ENCODE results near the gene F12.

Gene F12

DNA sequence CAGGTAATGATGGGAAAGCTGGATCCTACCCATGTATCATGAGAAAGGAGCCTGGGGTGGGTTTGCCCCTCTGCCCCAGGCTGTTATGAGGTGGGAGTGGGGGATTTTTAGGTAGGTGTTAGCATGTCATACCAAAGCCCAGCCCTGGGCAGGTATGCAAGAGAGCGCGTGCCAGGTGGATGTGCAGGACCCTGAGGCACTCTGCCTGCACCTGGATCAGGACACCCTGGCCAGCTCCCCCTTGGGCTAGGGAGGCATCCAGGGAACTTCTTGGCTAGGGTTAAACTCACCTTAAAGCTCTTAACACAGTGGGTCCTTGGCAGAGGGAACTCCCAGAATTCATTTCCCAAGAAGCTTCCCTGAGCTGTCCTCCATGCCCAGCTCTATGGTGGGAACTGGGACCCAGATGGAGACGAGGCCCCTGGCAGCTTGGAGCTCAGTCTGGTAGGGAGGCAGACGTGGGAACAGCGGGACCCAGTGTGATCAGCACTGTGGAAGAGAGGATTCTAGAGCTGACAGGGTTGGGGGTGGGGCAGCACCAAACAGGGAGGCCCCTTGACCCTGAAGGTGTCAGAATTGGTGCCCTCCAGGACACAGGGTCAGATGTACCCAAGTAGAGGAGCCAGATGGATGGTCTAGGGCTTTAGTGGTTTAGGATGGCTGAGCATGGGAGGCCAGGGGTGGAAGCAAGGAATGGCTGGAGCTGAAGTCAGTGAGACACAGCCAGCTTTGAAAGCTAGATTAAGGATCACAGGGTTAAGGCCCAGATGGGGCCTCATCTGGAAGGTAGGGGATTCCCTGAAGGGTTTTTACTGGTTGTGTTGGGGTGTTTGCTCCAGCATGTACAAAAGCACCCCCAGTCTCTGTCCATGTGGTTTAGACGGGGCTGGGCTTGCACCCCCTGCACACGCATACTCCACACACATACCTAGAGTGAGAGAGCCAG, 35.0 kb upstream of the F12 start:
- peaks cover 27% of the 10 kb centered on the region for H3K4me1 ChIP-seq (ENCODE audit: control insufficient read depth, insufficient read depth, low read depth, low read length)
- no peak overlapping the region for H2BK15ac ChIP-seq (ENCODE audit: low read depth, poor library complexity, severe bottlenecking)
- no peak overlapping the region for H3K4me3 ChIP-seq (ENCODE audit: insufficient read depth in 1 of 2, low read depth in 1 of 2, low read length in 2 of 2)
- H2AFZ ChIP-seq (ENCODE audit: low read depth, low read length) = no peak overlapping the region
- no peaks in the 10 kb centered on the region for H3K9me3 ChIP-seq (ENCODE audit: control insufficient read depth, low read length)
- H4K8ac ChIP-seq (ENCODE audit: low read length) = peak overlapping the region; percentile 7
- H2AK5ac ChIP-seq (ENCODE audit: low read length, severe bottlenecking) = no peak overlapping the region
- no peak overlapping the region for H3K4me2 ChIP-seq (ENCODE audit: low read length, poor library complexity, severe bottlenecking)
- DNase-seq = no peak
- H2BK5ac ChIP-seq (ENCODE audit: low read depth, low read length, poor library complexity, severe bottlenecking) = no peak overlapping the region
- no peak overlapping the region for H3K18ac ChIP-seq (ENCODE audit: low read depth in 1 of 2, low read length in 2 of 2)
- H3K27me3 ChIP-seq (ENCODE audit: control insufficient read depth in 1 of 2, insufficient read depth in 1 of 2, low read length in 2 of 2) = peaks cover 0 to 10% of the 10 kb centered on the region in 2 experiments
- no peak overlapping the region for H3K23ac ChIP-seq (ENCODE audit: low read length in 2 of 2)
- no peak overlapping the region for H4K91ac ChIP-seq (ENCODE audit: low read length)
- H2BK12ac ChIP-seq (ENCODE audit: low read length in 2 of 2) = no peak overlapping the region
- H3K36me3 ChIP-seq (ENCODE audit: control insufficient read depth in 1 of 2, insufficient read depth in 2 of 2, low read depth in 1 of 2, low read length in 2 of 2) = peaks cover 10 to 39% of the 10 kb centered on the region in 2 experiments
- no peak overlapping the region for H3K27ac ChIP-seq (ENCODE audit: low read length, poor library complexity, severe bottlenecking)
- no peak overlapping the region for H2BK120ac ChIP-seq (ENCODE audit: low read depth, low read length)
- 82% methylated on average over 5 of the region's 7 CpGs for WGBS
- H3K9ac ChIP-seq (ENCODE audit: low read length) = no peak overlapping the region
- no peak overlapping the region for H3K4ac ChIP-seq (ENCODE audit: low read depth in 1 of 2, low read length in 2 of 2)
- peaks cover 4% of the 10 kb centered on the region for H3K79me1 ChIP-seq (replicated peaks; ENCODE audit: low read length, poor library complexity, severe bottlenecking)
- no peak overlapping the region for H3K14ac ChIP-seq (ENCODE audit: low read length in 2 of 2)

DNA sequence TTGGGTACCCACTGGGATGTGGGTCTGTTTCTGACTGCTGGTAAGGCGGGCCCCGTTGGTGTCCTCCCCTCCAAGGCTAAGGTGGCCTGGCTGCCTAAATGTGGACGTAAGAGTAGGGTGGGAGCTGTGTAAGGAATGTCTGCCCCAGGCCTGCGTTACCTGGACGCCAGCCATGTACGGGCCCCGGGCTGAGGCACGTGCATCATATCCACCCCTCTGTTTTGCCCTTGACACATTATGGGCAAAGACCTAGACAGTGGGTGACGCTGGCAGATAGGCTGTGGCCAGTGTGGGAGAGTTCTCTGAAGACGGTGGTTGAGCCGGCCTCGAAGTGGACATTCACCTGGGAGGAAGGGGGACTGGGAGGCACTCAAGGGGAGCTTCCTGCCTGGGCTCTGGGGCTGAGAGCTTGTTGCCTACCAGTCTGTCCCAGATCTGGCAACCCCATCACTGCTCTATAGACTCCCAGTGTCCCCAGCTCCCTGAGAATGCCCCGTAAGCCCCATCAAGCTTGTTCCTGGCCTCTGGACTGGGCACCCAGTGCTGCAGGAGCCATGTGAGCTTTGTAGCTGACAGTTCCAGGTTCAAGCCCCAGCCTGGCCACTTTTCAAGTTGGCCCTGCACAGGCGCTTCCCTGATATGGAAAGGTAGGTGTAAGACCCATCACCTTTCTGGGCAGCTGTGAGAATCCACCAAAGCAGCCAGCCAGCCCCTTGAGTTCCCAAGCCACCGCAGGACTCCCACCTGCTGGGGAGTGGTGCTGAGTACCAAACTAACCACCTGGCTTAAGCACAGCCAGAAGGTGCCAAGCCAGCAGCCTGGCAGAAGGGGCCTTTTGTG, 34.0 kb upstream of the F12 start:
- H3K14ac ChIP-seq (ENCODE audit: low read length in 2 of 2) = no peak overlapping the region
- H3K9me3 ChIP-seq (ENCODE audit: control insufficient read depth, low read length) = no peaks in the 10 kb centered on the region
- H3K36me3 ChIP-seq (ENCODE audit: control insufficient read depth in 1 of 2, insufficient read depth in 2 of 2, low read depth in 1 of 2, low read length in 2 of 2) = peaks cover 16 to 41% of the 10 kb centered on the region in 2 experiments
- H3K4ac ChIP-seq (ENCODE audit: low read depth in 1 of 2, low read length in 2 of 2) = no peak overlapping the region
- no peak overlapping the region for H2BK12ac ChIP-seq (ENCODE audit: low read length in 2 of 2)
- H4K8ac ChIP-seq (ENCODE audit: low read length) = no peak overlapping the region
- H4K91ac ChIP-seq (ENCODE audit: low read length) = no peak overlapping the region
- peaks cover 0 to 10% of the 10 kb centered on the region in 2 experiments for H3K27me3 ChIP-seq (ENCODE audit: control insufficient read depth in 1 of 2, insufficient read depth in 1 of 2, low read length in 2 of 2)
- no peak overlapping the region for H2BK15ac ChIP-seq (ENCODE audit: low read depth, poor library complexity, severe bottlenecking)
- no peak overlapping the region for H2AK5ac ChIP-seq (ENCODE audit: low read length, severe bottlenecking)
- no peak overlapping the region for H3K18ac ChIP-seq (ENCODE audit: low read depth in 1 of 2, low read length in 2 of 2)
- H3K79me1 ChIP-seq (replicated peaks; ENCODE audit: low read length, poor library complexity, severe bottlenecking) = no peaks in the 10 kb centered on the region
- no peak overlapping the region for H3K27ac ChIP-seq (ENCODE audit: low read length, poor library complexity, severe bottlenecking)
- no peak overlapping the region for H2BK120ac ChIP-seq (ENCODE audit: low read depth, low read length)
- 96% methylated on average over 15 of the region's 15 CpGs for WGBS
- no peak overlapping the region for H3K23ac ChIP-seq (ENCODE audit: low read length in 2 of 2)
- no peak for DNase-seq
- H3K4me2 ChIP-seq (ENCODE audit: low read length, poor library complexity, severe bottlenecking) = no peak overlapping the region
- peaks cover 22% of the 10 kb centered on the region for H3K4me1 ChIP-seq (ENCODE audit: control insufficient read depth, insufficient read depth, low read depth, low read length)
- H3K4me3 ChIP-seq (ENCODE audit: insufficient read depth in 1 of 2, low read depth in 1 of 2, low read length in 2 of 2) = no peak overlapping the region
- H3K9ac ChIP-seq (ENCODE audit: low read length) = no peak overlapping the region
- H2BK5ac ChIP-seq (ENCODE audit: low read depth, low read length, poor library complexity, severe bottlenecking) = no peak overlapping the region
- no peak overlapping the region for H2AFZ ChIP-seq (ENCODE audit: low read depth, low read length)

DNA sequence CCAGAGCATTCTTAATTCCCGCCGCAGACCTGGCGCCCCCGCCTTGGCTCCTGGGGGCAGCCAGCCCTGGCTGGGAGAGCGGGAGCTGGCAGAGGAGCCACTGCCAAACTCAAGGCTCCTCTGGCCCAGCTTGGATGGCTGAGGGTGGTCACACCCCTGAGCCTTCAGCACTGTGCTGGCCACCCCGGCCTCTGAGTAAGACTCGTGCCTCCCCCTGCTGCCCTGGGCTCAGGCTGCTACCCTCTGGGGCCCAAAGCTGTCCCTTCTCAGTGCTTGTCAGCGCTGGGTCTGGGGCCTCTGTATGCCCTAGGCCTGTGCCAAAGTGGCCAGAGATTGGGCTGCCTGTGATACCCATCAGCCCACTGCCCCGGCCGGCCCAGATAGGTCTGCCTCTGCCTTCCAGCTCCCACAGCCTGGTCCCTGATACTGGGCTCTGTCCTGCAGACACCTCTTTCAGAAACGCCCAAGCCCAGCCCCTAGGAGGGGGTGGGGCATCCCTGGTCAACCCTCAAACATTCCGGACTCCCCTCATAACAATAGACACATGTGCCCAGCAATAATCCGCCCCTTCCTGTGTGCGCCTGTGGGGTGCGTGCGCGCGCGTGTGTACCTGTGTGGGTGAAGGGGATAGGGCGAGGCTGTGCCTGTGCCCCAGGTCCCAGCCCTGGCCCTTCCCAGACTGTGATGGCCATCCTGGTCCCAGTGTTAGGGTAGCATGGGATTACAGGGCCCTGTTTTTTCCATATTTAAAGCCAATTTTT, 32.9 kb upstream of the F12 start:
- Histone ChIP-seq H4K91ac (ENCODE audit: low read length) (no peak overlapping the region), H3K27ac (ENCODE audit: low read length, poor library complexity, severe bottlenecking) (no peak overlapping the region)
- 94% methylated on average over 20 of the region's 20 CpGs for WGBS

More for the DNA sequence above, 32.9 kb upstream of the F12 start:
- Histone ChIP-seq H2BK15ac (ENCODE audit: low read depth, poor library complexity, severe bottlenecking) (no peak overlapping the region), H2AFZ (ENCODE audit: low read depth, low read length) (no peak overlapping the region), H3K23ac (ENCODE audit: low read length in 2 of 2) (no peak overlapping the region), H3K79me1 (replicated peaks; ENCODE audit: low read length, poor library complexity, severe bottlenecking) (no peaks in the 10 kb centered on the region), H2BK5ac (ENCODE audit: low read depth, low read length, poor library complexity, severe bottlenecking) (no peak overlapping the region), H3K4me1 (ENCODE audit: control insufficient read depth, insufficient read depth, low read depth, low read length) (peaks cover 13% of the 10 kb centered on the region), H3K18ac (ENCODE audit: low read depth in 1 of 2, low read length in 2 of 2) (no peak overlapping the region), H2AK5ac (ENCODE audit: low read length, severe bottlenecking) (no peak overlapping the region), H3K14ac (ENCODE audit: low read length in 2 of 2) (no peak overlapping the region), H3K36me3 (ENCODE audit: control insufficient read depth in 1 of 2, insufficient read depth in 2 of 2, low read depth in 1 of 2, low read length in 2 of 2) (peaks cover 25 to 49% of the 10 kb centered on the region in 2 experiments), H2BK12ac (ENCODE audit: low read length in 2 of 2) (peak overlapping the region in 1 of 2 experiments; percentile 25), H3K27me3 (ENCODE audit: control insufficient read depth in 1 of 2, insufficient read depth in 1 of 2, low read length in 2 of 2) (peaks cover 0 to 10% of the 10 kb centered on the region in 2 experiments), H3K9ac (ENCODE audit: low read length) (no peak overlapping the region), H4K8ac (ENCODE audit: low read length) (no peak overlapping the region), H3K4me2 (ENCODE audit: low read length, poor library complexity, severe bottlenecking) (no peak overlapping the region), H2BK120ac (ENCODE audit: low read depth, low read length) (no peak overlapping the region), H3K9me3 (ENCODE audit: control insufficient read depth, low read length) (no peaks in the 10 kb centered on the region), H3K4me3 (ENCODE audit: insufficient read depth in 1 of 2, low read depth in 1 of 2, low read length in 2 of 2) (no peak overlapping the region), H3K4ac (ENCODE audit: low read depth in 1 of 2, low read length in 2 of 2) (no peak overlapping the region)
- no peak for DNase-seq
